Vagina (tissue), 2 donors: ENCODE data around the gene RTP3. TPM values are rescaled to one million over a fixed set of nuclear protein-coding genes. Genes with fewer than 3 reads are reported as not detected.

ENCODE experiments used
- DNase-seq, 2 donors: peaks; one replicate each; pipeline ENCODE4 v3.0.0-alpha.2; 2017; ENCODE audit errors: extremely low spot score in 2 of 2
- H3K27ac ChIP-seq: fragments of 200-600 bp; sonication (generic); one replicate; pipeline ENCODE4 v1.5.1; 2019
- H3K27me3 ChIP-seq: fragments of 200-600 bp; sonication (generic); one replicate; pipeline ENCODE4 v1.5.1; 2019
- H3K36me3 ChIP-seq, 2 donors: fragments of 200-600 bp; sonication (generic); one replicate each; pipeline ENCODE4 v1.5.1; 2017 to 2019
- H3K4me1 ChIP-seq: fragments of 200-600 bp; sonication (generic); one replicate; pipeline ENCODE4 v1.5.1; 2019
- H3K4me3 ChIP-seq, 2 donors: fragments of 200-600 bp; sonication (generic); 1 replicate in 1 of 2; 2 replicates in 1 of 2; pipeline ENCODE4 v1.5.1; 2016 to 2019
- H3K9me3 ChIP-seq: fragments of 200-600 bp; sonication (generic); one replicate; pipeline ENCODE4 v1.5.1; 2019
- POLR2A ChIP-seq, 2 donors: fragments of 450-650 bp; IDR thresholded peaks; one replicate each; pipeline ENCODE4 v1.6.1; 2017; ENCODE audit warnings: antibody characterized with exemption in 2 of 2, mild to moderate bottlenecking in 2 of 2, moderate library complexity in 2 of 2
- POLR2AphosphoS5 ChIP-seq, 2 donors: sonication (generic); formaldehyde crosslinking; IDR thresholded peaks; one replicate each; pipeline ENCODE4 v1.9.0; 2017; ENCODE audit warnings: antibody characterized with exemption in 2 of 2, mild to moderate bottlenecking in 2 of 2, low read depth in 1 of 2; ENCODE audit not compliant: insufficient read depth in 1 of 2
- intact Hi-C: fragments of 100-400 bp; cut with DNase I; formaldehyde crosslinking; loops from one replicate; pipeline ENCODE4 v1.15.1; 2023
- total RNA-seq: library from RNA; depleted of rRNA; stranded (reverse); fragments of >200 nt; gene quantifications from one replicate; pipeline ENCODE4 v1.2.3, GENCODE V29; 2016
- TF ChIP-seq, protein P1 (sequence below), 3 experiments: fragments of 450-650 bp in 2 of 3; fragments of 200-600 bp in 1 of 3; sonication (generic) in 1 of 3; IDR thresholded peaks; one replicate each; pipeline ENCODE4 v1.5.1; 2017 to 2019; ENCODE audit warnings: antibody characterized with exemption in 3 of 3, mild to moderate bottlenecking in 2 of 3, moderate library complexity in 2 of 3

RTP3 gene
- total RNA-seq, 1 donor from 2014 or later: not detected

DNA sequence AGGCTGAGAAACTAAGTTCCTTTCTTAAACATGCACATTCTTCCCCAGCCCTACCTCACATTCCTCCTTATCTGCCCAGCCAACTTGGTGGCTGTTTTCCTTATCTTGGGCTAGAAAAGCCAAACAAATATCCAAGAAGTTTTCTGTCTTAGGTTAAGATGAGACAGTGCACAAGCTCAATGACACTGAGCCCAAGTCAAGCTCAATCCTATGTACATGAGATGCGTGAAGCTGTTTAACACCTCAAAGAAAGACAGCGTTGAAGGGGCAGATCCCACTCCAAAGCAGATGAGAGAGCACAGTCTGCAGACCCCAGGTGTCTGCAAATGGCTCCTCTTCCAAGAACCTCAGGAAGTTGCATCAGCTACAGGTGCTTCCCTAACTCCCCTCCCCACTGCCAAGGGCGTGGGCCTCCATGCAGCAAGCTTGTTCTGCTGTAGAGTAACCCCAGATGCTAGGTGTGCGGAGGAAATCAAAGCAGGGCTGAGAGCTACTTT, 51.7 kb downstream of the RTP3 start:
- Histone ChIP-seq H3K36me3 (no peaks in the 10 kb centered on the region), H3K9me3 (no peaks in the 10 kb centered on the region), H3K27ac (no peak overlapping the region), H3K27me3 (no peaks in the 10 kb centered on the region), H3K4me1 (no peaks in the 10 kb centered on the region), H3K4me3 (no peak overlapping the region)
- TF ChIP-seq POLR2A (IDR thresholded peaks at IDR 0.05) (no peak), POLR2AphosphoS5 (IDR thresholded peaks at IDR 0.05; ENCODE audit: insufficient read depth in 1 of 2, low read depth in 1 of 2) (no peak)
- TF ChIP-seq, protein P1, sequence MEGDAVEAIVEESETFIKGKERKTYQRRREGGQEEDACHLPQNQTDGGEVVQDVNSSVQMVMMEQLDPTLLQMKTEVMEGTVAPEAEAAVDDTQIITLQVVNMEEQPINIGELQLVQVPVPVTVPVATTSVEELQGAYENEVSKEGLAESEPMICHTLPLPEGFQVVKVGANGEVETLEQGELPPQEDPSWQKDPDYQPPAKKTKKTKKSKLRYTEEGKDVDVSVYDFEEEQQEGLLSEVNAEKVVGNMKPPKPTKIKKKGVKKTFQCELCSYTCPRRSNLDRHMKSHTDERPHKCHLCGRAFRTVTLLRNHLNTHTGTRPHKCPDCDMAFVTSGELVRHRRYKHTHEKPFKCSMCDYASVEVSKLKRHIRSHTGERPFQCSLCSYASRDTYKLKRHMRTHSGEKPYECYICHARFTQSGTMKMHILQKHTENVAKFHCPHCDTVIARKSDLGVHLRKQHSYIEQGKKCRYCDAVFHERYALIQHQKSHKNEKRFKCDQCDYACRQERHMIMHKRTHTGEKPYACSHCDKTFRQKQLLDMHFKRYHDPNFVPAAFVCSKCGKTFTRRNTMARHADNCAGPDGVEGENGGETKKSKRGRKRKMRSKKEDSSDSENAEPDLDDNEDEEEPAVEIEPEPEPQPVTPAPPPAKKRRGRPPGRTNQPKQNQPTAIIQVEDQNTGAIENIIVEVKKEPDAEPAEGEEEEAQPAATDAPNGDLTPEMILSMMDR (IDR thresholded peaks at IDR 0.05): no peak
- DNase-seq: no peak
- intact Hi-C loops: no loop called here

DNA sequence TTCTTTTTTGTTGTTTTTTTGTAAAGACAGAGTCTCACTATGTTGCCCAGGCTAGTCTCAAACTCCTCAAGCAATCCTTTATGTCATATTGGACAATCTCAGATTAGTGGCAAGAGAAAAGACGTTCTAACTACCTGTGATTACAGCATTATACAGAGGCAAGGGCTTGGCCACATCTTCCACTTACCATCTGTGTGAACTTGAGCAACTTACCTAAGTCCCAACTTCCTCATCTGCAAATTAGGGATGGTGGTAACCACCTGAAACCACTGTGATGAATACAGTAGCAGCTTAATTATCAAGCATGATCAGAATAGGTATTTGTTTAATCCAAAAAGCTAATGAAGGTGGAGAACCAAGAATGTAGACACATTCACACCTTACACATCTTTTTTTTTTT, 52.2 kb downstream of the RTP3 start:
- Histone ChIP-seq H3K27ac (no peak overlapping the region), H3K4me3 (no peak overlapping the region), H3K9me3 (no peaks in the 10 kb centered on the region), H3K4me1 (no peaks in the 10 kb centered on the region), H3K36me3 (no peaks in the 10 kb centered on the region), H3K27me3 (no peaks in the 10 kb centered on the region)
- TF ChIP-seq POLR2AphosphoS5 (IDR thresholded peaks at IDR 0.05; ENCODE audit: insufficient read depth in 1 of 2, low read depth in 1 of 2): no peak
- TF ChIP-seq, protein P1 (IDR thresholded peaks at IDR 0.05): no peak
- intact Hi-C loops: no loop called here
- DNase-seq: no peak

Other genes starting within 250 kb of the RTP3 start
- 1.2 TPM for gene CCR2, start 143.9 kb upstream of the RTP3 start, total RNA-seq
- 3.9 TPM for gene CCR5, start 127.0 kb upstream of the RTP3 start, total RNA-seq
- gene CCRL2, start 90.7 kb upstream of the RTP3 start, total RNA-seq: not detected
- not detected for gene LTF, start 33.1 kb upstream of the RTP3 start, total RNA-seq
- gene LRRC2, start 68.3 kb downstream of the RTP3 start, total RNA-seq: 2.0 TPM
- gene FAM240A, start 114.5 kb downstream of the RTP3 start, total RNA-seq: not detected
- gene ALS2CL, start 195.7 kb downstream of the RTP3 start, total RNA-seq: 134 TPM
- 0.74 TPM for gene TMIE, start 203.4 kb downstream of the RTP3 start, total RNA-seq
- not detected for gene PRSS50, start 219.9 kb downstream of the RTP3 start, total RNA-seq